T-helper 2 cell (primary cell): ENCODE measurements around the gene PEX3.
A peak's percentile ranks its signal among the peaks of the same experiment; 100 is the strongest.

ENCODE experiments used
- DNase-seq, 5 experiments: peaks; one replicate each; pipeline versions ENCODE4 v3.0.0 to v3.0.0-alpha.2; 2012 to 2022

Gene PEX3

DNA sequence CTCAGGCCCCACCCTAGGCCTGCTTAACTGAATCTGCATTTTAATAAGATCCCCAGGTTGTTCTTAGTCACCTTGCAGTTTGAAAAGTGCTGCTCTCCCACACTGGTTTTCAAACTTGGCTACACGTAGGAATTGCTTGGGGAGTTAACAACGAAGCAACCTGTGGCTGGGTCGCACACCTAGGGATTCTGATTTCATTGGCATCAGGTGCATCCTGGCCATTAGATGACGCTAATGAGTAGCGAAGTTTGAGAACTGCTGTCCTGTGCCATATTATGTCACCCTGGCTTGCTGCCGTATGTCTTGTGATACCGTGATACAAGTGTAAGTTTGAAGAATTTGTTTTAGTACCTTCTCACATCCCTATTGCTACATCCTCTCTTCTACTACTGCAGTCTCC, 89.1 kb downstream of the PEX3 start:
- peak in 3 of 5 experiments; percentile 16 to 78 (median 34) for DNase-seq

GRCh38 chr6:143540192-143540591, 89.6 kb downstream of the PEX3 start:
- DNase-seq = no peak
